PC-9 (cell line): Measurements from ENCODE around the gene NLE1.

Experiments
- CTCF ChIP-seq: fragments of 200-600 bp; sonication (generic); conservative IDR thresholded peaks from 2 replicates; pipeline ENCODE4 v1.6.1; 2017; ENCODE audit warnings: mixed run types, antibody characterized with exemption, mild to moderate bottlenecking, moderate library complexity
- EZH2 ChIP-seq: fragments of 200-600 bp; sonication (generic); IDR thresholded peaks from 2 replicates; pipeline ENCODE4 v1.8.0; 2017; ENCODE audit warnings: antibody characterized with exemption, low read depth

DNA sequence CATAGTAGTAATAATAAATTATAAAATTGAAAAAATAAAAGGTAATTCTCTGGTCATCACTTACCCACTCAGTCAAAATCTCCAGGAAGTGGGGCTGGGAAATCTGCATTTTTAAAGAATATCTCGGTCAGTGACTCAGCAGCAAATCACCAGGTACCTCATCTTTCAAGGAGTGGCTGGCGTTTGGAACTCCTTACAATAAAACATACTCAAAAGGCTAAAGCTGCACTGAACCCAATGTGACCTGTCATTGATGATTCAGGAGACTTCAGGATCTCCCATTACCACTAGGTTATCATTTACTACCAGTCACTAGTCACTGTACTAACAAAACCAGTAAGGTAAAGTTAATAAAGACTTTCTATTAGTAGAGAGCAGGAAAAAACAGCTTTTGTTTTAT is 57.1 kb downstream of the NLE1 start:
- TF ChIP-seq CTCF (no peak), EZH2 (no peak)
